SW480 (cell line): ENCODE results near the gene FBXO8.
"Not testable (repeated sequence)": the region's sequence is repeated elsewhere in the genome, so short reads cannot be mapped to it uniquely, and the experiment has no call there.

Experiments
- DNase-seq: peaks from one replicate; pipeline ENCODE4 v3.0.0-alpha.2; 2016; ENCODE audit warnings: low spot score

FBXO8 gene, protein sequence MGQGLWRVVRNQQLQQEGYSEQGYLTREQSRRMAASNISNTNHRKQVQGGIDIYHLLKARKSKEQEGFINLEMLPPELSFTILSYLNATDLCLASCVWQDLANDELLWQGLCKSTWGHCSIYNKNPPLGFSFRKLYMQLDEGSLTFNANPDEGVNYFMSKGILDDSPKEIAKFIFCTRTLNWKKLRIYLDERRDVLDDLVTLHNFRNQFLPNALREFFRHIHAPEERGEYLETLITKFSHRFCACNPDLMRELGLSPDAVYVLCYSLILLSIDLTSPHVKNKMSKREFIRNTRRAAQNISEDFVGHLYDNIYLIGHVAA

DNA sequence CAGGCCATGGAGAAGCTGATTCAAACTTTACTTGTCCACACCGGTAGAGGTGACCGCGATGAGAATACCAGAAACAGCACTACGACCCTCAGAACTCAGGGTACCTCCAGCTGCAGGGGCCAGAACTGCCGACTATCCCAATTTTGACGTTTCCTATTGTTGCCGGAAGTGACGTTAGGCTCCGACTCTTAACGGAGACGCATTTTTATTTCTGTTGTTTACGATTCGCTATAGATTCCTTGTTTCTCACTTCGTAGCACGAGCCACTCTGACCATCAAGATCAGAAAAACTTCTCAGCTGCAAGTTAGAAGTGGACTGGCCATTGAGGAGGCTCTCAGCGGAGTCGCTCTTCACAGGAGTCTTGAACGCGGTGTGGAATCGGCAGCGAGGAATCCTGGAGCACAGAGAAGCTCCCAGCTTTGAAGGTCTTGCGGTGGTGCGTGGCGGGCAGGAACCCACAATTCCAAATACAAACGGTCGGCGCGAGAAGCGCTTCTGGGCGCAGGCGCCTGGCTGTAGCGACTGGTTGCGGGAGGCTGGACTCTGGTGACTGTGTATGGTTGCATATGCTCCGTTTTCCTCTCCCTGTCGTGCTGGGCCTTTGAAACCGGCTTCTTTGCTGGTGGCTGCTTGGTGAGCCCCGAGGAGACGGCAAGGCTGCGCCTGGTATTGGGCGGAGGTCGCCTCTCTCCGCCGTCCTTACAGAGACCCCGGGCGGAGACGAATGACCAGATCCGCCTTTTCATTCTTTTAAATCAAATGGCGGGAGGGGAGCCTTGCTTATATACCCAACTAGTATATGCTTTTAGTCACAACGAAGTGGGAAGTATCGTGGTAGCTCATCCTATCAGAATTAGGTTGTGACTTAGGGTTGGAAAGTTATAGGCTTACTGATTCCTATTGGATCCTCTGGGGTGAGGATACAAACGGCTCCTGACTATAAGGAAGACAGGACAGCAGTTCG lies at the start of gene FBXO8, which contains the start of gene CEP44:
Gene FBXO8, minus strand, starts transcription at position 161 of the 965 bp plus-strand sequence. CDS start 20,575 bp downstream, outside the sequence.
Gene CEP44, plus strand, starts transcription at position 405 of the 965 bp plus-strand sequence. CDS start 15,211 bp downstream, outside the sequence.
- peak; percentile 71 for DNase-seq

GRCh38 chr4:174332741-174333493 lies 49.5 kb upstream of the FBXO8 start:
- DNase-seq, result no peak

- DNase-seq, result no peak
Measured at GRCh38 chr4:174324725-174325124, 41.3 kb upstream of the FBXO8 start.

GRCh38 chr4:174324236-174324635 lies 40.8 kb upstream of the FBXO8 start:
- no peak for DNase-seq

DNA sequence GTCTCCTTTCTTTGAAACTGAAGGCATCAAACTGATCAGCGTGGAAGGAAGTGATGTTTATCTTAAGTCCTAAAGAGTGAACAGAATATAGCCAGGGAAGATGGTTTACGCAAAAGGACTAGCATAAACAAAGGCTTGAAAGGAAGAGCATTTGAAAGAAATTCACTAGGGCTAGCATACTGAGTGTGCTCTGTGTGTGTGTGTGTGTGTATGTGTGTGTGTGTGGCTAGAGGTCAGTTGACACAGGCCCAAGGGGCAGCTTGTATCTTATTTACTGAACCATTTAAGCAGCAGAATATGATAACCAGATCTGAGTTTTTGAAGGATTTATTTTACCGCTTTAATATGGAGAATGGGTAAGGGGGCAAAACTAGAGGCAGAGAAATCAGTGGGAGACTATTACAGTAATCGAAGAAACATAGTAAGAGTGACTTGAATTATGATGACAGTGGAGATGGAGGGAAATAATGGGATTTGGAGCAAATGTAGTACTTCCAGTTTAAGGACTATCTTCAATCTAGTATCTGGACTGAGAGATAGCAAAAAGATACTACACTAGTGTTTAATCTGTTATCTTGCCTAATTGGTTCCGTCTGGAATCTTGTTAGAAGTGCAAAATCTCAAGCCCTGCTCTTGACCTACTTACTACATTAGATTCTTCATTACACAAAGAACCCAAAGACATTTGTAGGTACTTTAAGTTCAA lies 37.2 kb upstream of the FBXO8 start:
- no peak for DNase-seq

DNA sequence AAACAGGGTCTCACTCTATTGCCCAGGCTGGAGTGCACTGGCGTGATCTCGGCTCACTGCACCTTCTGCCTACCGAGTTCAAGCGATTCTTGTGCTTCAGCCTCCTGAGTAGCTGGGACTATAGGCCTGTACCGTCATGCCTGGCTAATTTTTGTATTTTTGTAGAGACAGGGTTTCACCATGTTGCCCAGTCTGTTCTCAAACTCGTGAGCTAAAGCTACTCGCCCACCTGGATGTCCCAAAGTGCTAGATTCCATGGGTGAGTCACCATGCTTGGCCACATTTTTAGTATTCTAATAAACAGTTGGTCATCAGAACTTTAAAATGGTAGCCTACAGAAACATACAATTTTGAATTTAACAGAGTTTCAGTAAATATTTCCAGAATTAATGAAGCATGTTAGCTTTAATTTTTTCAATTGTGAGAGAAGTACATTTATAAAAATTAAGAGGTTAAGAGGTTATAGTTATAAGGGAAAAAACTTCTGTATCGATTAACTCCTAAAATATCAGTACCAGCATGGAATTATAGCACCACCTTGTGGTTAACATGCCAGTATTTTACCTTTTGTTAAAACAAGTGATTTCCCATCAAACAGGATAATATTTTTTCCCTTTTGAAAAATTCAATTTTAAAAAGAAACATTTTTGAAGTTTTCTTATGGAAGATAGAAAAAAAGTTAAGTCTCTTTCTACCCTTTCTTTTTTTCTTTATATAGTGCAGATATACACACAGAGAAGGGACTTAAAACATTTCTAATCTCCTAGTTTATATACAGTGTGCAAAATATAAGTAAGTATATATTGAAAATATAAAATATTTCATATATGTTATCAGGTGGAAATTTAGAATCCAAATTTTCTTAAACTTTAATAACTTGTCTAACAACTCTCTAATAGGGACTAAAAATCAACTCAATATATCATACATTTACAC lies 35.6 kb upstream of the FBXO8 start:
- DNase-seq, result peak; percentile 3

- no peak for DNase-seq
Measured at GRCh38 chr4:174317531-174317930, 34.1 kb upstream of the FBXO8 start.

GRCh38 chr4:174316954-174317353 lies 33.5 kb upstream of the FBXO8 start:
- no peak for DNase-seq

- DNase-seq, result no peak
Measured at GRCh38 chr4:174316546-174316945, 33.1 kb upstream of the FBXO8 start.

DNA sequence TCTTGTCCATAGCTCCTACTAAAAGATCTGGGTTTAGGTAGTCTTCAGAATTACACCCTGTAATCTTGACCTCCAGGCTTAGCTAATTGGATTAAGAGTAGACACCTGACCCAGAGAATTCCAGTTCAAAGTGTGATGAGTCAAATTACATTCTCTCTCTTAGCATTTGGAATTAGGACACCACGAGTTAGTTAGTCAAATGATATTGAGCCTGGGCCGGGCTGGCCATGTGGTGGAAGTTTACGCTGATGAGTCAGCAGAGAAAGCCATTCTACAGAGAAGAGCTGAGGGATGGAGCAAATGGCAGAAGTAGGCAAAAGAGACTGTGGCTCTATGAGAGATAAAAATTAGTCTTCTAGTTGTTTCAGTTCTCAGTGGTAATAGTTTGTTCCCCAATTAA lies 31.3 kb upstream of the FBXO8 start:
- DNase-seq, result peak; percentile 14

DNA sequence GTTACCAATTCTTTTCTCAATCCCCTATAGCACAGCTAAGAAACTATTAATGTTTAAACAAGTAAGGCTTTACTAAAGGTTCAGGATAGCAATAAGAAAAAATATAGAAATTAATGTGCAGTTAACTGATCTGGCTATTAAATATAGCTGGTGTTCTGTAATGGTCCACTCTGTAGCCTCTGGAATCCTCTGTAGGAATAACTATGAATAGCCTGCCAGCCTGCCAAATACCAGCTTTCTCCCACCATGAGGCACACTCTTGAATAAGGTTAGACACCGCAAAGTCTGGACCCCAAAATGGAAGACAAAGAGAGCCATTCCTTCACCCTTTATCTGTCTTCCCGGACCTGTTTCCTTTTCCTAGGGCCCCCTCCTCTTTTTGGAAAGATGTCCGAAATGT lies 30.8 kb upstream of the FBXO8 start:
- no peak for DNase-seq

DNA sequence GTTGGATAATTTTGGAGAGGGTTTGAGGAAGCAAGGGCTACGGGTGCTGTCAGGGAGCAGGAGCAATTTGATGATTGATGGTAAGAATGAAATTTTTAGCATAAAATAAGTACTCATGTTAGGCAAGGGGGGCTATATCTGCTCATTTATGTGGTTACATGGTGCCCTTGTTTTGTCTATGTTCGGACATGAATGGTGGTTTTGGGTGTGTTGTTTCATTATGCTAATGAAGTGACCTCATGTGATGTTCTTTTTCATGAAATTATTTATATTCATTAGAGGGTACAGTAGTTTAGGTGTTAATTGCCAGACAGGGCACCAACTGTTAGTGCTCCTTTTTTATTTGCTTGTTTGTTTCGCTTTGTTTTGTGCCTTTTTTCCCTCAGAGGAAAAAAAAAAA lies 29.5 kb upstream of the FBXO8 start:
- DNase-seq, result no peak

GRCh38 chr4:174307694-174308093 lies 24.2 kb upstream of the FBXO8 start:
- no peak for DNase-seq

DNA sequence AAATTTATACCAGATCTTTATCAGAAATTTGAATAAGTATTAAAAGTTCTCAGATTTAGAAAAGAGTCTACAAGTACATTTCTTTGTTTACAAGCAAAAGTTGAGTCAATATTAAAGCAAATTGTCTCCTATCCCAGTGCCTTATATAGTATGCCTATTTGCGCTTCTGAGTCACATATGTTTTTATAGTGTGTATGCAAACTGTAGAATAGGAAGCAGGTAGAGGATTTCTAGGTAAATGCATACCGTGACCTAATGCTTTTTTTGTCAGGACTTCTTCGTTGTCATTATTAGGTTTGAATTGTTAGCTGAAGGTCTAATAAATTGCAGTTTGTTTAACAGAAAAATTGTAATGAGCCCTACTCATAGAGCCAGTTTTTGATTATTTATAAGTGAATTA lies 22.5 kb upstream of the FBXO8 start:
- DNase-seq, result no peak

DNA sequence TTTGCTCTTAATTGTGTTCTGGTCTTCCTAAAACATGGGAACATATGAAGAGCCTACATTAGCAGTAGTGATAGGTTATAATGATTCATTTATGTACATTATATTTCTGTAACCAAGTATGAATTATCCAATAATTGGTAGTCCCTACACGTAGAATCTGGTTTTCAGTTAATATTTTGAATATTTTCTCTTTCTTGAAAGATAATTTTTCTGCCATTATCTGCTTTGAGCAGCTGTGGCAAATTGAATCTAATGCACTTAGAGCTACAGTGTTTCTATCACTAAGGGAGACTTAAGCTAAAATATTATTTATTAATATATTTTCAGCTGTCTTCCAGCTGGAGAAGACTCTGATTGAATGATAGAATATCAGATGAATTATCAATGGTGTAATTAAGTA lies 21.2 kb upstream of the FBXO8 start:
- DNase-seq, result no peak

DNA sequence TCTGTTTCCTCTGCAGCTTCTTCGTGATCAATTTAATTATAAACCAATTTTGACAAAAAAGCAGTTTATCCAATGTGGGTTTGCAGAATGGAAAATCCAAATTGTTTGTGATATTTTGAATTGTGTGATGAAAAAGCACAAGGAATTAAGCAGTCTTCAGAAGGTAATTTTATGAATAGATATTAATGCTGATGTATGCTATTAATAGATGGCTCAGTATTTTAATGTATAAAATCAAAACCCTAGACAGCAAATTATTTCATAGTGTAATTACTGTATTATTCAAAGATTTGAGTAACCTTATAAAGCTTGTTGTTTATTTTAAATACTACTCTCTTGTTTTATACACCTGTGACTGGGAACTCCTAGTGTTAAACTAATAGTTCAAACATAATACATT lies 20.2 kb upstream of the FBXO8 start:
- no peak for DNase-seq

DNA sequence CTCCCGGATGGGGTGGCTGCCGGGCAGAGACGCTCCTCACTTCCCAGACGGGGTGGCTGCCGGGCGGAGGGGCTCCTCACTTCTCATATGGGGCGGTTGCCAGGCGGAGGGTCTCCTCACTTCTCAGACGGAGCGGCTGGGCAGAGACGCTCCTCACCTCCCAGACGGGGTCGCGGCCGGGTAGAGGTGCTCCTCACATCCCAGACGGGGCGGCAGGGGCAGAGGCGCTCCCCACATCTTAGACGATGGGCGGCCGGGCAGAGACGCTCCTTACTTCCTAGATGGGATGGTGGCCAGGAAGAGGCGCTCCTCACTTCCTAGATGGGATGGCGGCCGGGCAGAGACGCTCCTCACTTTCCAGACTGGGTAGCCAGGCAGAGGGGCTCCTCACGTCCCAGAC lies 11.7 kb upstream of the FBXO8 start:
- not testable (repeated sequence) for DNase-seq

GRCh38 chr4:174294641-174295040 lies 11.2 kb upstream of the FBXO8 start:
- not testable (repeated sequence) for DNase-seq

GRCh38 chr4:174292473-174292872 lies 9.0 kb upstream of the FBXO8 start:
- DNase-seq, result no peak

- DNase-seq, result no peak
Measured at GRCh38 chr4:174286870-174287269, 3.4 kb upstream of the FBXO8 start.
